Astrocyte (in vitro differentiated cells and primary cell): ENCODE measurements around the gene COL6A1. TPM values are rescaled to one million over a fixed set of nuclear protein-coding genes. Genes with fewer than 3 reads are reported as not detected.

Source experiments
- DNase-seq: peaks from one replicate; pipeline ENCODE4 v3.0.0-alpha.2; 2010; ENCODE audit warnings: low read depth
- FAIRE-seq: peaks from 2 replicates; lab custom pipeline; 2011; peaks lifted over from hg19 to GRCh38; lab: Jason Lieb, UNC
- H2AFZ ChIP-seq: 2 replicates; pipeline ENCODE4 v1.6.0; 2012; ENCODE audit warnings: low read depth, low read length, inconsistent platforms
- H3K27ac ChIP-seq: 2 replicates; pipeline ENCODE4 v1.5.1; 2011; ENCODE audit warnings: low read depth, low read length, inconsistent platforms
- H3K27me3 ChIP-seq: 2 replicates; pipeline ENCODE4 v1.6.0; 2011; ENCODE audit warnings: low read length, inconsistent platforms; ENCODE audit not compliant: insufficient read depth
- H3K36me3 ChIP-seq: 2 replicates; pipeline ENCODE4 v1.5.1; 2011; ENCODE audit warnings: low read length, inconsistent platforms; ENCODE audit not compliant: insufficient read depth
- H3K4me1 ChIP-seq: 2 replicates; pipeline ENCODE4 v1.5.1; 2011; ENCODE audit warnings: low read length, inconsistent platforms; ENCODE audit not compliant: insufficient read depth
- H3K4me2 ChIP-seq: 2 replicates; pipeline ENCODE4 v1.6.0; 2012; ENCODE audit warnings: low read length, inconsistent platforms
- H3K4me3 ChIP-seq: 2 replicates; pipeline ENCODE4 v1.5.1; 2011; ENCODE audit warnings: low read depth, mild to moderate bottlenecking, low read length, inconsistent platforms; ENCODE audit not compliant: insufficient read depth
- H3K79me2 ChIP-seq: 2 replicates; pipeline ENCODE4 v1.6.0; 2012; ENCODE audit warnings: mild to moderate bottlenecking, low read length, inconsistent platforms; ENCODE audit not compliant: insufficient read depth
- H3K9ac ChIP-seq: 2 replicates; pipeline ENCODE4 v1.6.0; 2012; ENCODE audit warnings: mild to moderate bottlenecking, low read length, inconsistent platforms
- H3K9me3 ChIP-seq: 2 replicates; pipeline ENCODE4 v1.5.1; 2012; ENCODE audit warnings: low read depth, mild to moderate bottlenecking, low read length, inconsistent platforms; ENCODE audit not compliant: insufficient read depth
- H4K20me1 ChIP-seq: 2 replicates; pipeline ENCODE4 v1.6.0; 2012; ENCODE audit warnings: low read length, inconsistent platforms; ENCODE audit not compliant: insufficient read depth
- H3K27ac Mint-ChIP-seq: one replicate; pipeline ENCODE4 v1.8.0; 2021; ENCODE audit warnings: mild to moderate bottlenecking, mixed read lengths; ENCODE audit not compliant: unreplicated experiment
- H3K27me3 Mint-ChIP-seq: one replicate; pipeline ENCODE4 v1.8.0; 2021; ENCODE audit warnings: low read depth, mixed read lengths; ENCODE audit not compliant: unreplicated experiment
- H3K36me3 Mint-ChIP-seq: one replicate; pipeline ENCODE4 v1.8.0; 2021; ENCODE audit warnings: low read depth, mixed read lengths; ENCODE audit not compliant: unreplicated experiment
- H3K4me1 Mint-ChIP-seq: one replicate; pipeline ENCODE4 v1.8.0; 2021; ENCODE audit warnings: low read depth, mixed read lengths; ENCODE audit not compliant: unreplicated experiment
- H3K4me3 Mint-ChIP-seq: one replicate; pipeline ENCODE4 v1.8.0; 2021; ENCODE audit warnings: mild to moderate bottlenecking, moderate library complexity, mixed read lengths; ENCODE audit not compliant: unreplicated experiment
- H3K9me3 Mint-ChIP-seq: one replicate; pipeline ENCODE4 v1.8.0; 2021; ENCODE audit warnings: mild to moderate bottlenecking, mixed read lengths; ENCODE audit not compliant: unreplicated experiment
- CTCF ChIP-seq: IDR thresholded peaks from 2 replicates; pipeline ENCODE4 v1.5.1; 2011; ENCODE audit warnings: low read depth, mild to moderate bottlenecking, inconsistent platforms, low read length, moderate library complexity; ENCODE audit not compliant: insufficient read depth
- EZH2 ChIP-seq: IDR thresholded peaks from 2 replicates; pipeline ENCODE4 v1.6.1; 2012; ENCODE audit warnings: mild to moderate bottlenecking, low read length, inconsistent platforms; ENCODE audit not compliant: insufficient read depth
- total RNA-seq: library from RNA; stranded (reverse); gene quantifications from 2 replicates; pipeline ENCODE4 v1.2.1, GENCODE V29; 2021

COL6A1 gene
- total RNA-seq, 1 donor from 2014 or later = 131 TPM

GRCh38 chr21:45942755-45943629 lies 38.6 kb upstream of the COL6A1 start:
- H3K4me2 ChIP-seq = no peak overlapping the region
- Mint-ChIP-seq H3K4me1 (no peaks in the 10 kb centered on the region), H3K4me3 (no peak overlapping the region), H3K36me3 (no peaks in the 10 kb centered on the region), H3K9me3 (peaks cover 2% of the 10 kb centered on the region), H3K27ac (no peak overlapping the region), H3K27me3 (peaks cover 38% of the 10 kb centered on the region)
- DNase-seq (no peak), FAIRE-seq (no peak)
- H3K36me3 ChIP-seq = no peaks in the 10 kb centered on the region
- H3K27me3 ChIP-seq = no peaks in the 10 kb centered on the region
- no peaks in the 10 kb centered on the region for H3K79me2 ChIP-seq
- H3K9ac ChIP-seq = no peak overlapping the region
- H3K9me3 ChIP-seq = no peaks in the 10 kb centered on the region
- H3K27ac ChIP-seq = no peak overlapping the region
- no peaks in the 10 kb centered on the region for H3K4me1 ChIP-seq
- no peak overlapping the region for H3K4me3 ChIP-seq
- no peak overlapping the region for H2AFZ ChIP-seq
- no peak for TF ChIP-seq CTCF
- TF ChIP-seq EZH2 = no peak
- H4K20me1 ChIP-seq = no peaks in the 10 kb centered on the region

- Histone ChIP-seq H3K4me3 (no peak overlapping the region), H3K27ac (no peak overlapping the region), H4K20me1 (no peaks in the 10 kb centered on the region), H3K9ac (no peak overlapping the region), H3K9me3 (no peaks in the 10 kb centered on the region), H3K79me2 (no peaks in the 10 kb centered on the region), H3K27me3 (no peaks in the 10 kb centered on the region), H3K4me1 (no peaks in the 10 kb centered on the region), H3K4me2 (no peak overlapping the region), H3K36me3 (no peaks in the 10 kb centered on the region), H2AFZ (no peak overlapping the region)
- Mint-ChIP-seq H3K4me1 (no peaks in the 10 kb centered on the region), H3K9me3 (peaks cover 2% of the 10 kb centered on the region), H3K36me3 (no peaks in the 10 kb centered on the region), H3K4me3 (no peak overlapping the region), H3K27ac (no peak overlapping the region), H3K27me3 (peaks cover 43% of the 10 kb centered on the region)
- DNase-seq = no peak
- TF ChIP-seq CTCF = no peak
- TF ChIP-seq EZH2 = no peak
- FAIRE-seq = no peak
Observed at GRCh38 chr21:45943630-45944540, 37.7 kb upstream of the COL6A1 start.
